ENCODE measurements around the gene PSMC3IP.

The PSMC3IP gene

DNA sequence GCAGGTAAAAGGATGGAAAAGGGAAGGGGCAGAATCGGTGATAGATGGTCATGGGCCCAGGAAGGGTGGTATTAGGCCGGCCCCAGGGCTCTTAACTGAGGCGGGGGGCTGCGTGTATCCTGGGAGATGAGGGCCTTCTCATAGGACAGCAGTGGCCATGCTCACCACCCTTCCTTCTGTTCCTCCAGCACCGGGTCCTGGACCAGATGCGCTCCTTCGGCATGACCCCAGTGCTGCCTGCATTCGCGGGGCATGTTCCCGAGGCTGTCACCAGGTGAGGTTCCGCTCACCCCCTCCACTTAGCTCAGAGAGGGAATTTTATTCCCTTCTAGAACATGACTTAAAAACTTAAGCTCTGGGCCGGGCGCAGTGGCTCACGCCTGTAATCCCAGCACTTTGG is 39.0 kb downstream of the PSMC3IP start:
- no peak for DNase-seq (ENCODE audit: low spot score)

DNA sequence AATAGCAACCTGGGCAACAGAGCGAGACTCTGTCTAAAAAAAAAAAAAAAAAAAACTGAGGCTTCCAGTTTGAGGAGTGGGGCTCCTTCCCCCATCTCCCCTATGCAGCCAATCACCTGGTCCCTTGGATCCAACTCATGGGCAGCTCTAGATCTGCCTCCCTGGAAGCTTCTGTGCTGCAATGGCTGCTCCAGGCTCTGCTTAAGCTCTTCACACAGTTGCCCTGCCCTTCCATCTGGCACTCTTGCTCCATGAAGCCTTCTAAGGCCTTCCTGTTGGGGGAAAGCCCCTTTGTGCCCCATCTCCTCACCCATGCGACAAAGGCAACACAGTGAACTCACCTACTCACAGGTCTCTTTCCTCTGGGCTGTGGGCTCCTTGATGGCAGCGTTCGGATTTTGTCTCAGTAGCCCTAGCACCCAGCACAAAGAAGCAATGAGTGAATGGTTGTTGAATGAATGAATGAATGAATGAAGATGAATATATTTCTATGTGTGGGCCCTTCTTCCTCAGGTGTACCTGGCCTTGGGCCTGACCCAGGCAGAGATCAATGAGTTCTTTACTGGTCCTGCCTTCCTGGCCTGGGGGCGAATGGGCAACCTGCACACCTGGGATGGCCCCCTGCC is 39.6 kb downstream of the PSMC3IP start:
- no peak for DNase-seq (ENCODE audit: low spot score)

DNA sequence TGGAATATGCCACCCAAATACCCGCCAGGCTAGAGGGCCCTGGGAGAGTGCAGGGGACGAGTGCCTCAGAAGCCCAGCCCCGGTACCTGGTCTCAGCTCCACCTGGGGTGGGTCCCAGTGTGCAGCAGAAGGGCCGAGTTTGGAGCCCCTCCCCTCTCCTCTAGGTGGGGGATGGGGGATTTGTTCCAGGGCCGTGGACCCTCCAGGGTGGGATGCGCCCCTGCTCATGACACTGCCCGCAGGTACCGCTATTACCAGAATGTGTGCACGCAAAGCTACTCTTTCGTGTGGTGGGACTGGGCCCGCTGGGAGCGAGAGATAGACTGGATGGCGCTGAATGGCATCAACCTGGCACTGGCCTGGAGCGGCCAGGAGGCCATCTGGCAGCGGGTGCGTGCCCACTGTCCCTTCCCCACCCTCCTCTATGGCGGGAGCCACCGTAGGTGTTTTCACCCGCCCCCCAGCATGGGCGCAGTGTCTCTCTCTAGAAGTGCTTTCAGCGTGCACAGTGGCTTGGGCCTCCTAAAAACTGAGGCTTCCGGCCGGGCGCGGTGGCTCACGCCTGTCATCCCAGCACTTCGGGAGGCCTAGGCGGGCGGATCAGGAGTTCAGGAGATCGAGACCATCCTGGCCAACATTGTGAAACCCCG is 40.2 kb downstream of the PSMC3IP start:
- no peak for DNase-seq (ENCODE audit: low spot score)

DNA sequence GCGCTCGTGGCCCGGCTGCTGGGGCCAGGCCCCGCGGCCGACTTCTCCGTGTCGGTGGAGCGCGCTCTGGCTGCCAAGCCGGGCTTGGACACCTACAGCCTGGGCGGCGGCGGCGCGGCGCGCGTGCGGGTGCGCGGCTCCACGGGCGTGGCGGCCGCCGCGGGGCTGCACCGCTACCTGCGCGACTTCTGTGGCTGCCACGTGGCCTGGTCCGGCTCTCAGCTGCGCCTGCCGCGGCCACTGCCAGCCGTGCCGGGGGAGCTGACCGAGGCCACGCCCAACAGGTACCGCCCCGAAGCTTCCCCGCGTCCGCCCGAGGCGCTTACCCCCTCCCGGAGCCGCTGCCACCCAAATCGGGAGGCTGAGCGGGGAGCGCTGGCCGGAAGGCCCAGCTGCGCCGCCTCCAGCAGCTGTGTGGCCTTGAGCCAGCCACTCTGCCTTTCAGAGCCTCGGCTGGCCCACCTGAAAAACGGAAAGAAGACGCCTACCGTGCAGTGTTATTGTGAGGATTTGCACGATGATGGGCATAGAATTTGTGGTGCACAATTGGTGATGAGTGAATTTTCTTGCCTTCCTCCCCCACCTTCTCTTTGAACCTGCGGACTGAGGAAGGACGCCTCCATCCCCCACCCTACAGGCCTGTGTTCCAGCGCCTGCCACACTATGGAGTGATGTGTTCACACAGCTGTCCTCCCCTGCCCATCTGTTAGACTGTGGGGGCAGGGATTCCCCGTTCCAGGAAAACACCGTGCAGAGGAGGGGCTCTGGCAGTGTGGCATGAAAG is 41.0 kb downstream of the PSMC3IP start:
- DNase-seq (ENCODE audit: low spot score), result peak; percentile 87

DNA sequence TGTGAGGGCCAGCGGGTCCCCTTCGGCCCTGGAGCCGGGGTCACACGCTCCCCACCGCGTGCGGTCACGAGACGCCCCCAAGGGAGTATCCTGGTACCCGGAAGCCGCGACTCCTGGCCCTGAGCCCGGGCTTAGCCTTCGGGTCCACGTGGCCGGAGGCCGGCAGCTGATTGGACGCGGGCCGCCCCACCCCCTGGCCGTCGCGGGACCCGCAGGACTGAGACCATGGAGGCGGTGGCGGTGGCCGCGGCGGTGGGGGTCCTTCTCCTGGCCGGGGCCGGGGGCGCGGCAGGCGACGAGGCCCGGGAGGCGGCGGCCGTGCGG is 41.5 kb downstream of the PSMC3IP start, which contains the start of gene NAGLU:
Gene NAGLU, plus strand, starts transcription at position 194 of the 324 bp plus-strand sequence. Its CDS starts 32 bp downstream, at position 226.
- peak; percentile 99 for DNase-seq (ENCODE audit: low spot score)

DNA sequence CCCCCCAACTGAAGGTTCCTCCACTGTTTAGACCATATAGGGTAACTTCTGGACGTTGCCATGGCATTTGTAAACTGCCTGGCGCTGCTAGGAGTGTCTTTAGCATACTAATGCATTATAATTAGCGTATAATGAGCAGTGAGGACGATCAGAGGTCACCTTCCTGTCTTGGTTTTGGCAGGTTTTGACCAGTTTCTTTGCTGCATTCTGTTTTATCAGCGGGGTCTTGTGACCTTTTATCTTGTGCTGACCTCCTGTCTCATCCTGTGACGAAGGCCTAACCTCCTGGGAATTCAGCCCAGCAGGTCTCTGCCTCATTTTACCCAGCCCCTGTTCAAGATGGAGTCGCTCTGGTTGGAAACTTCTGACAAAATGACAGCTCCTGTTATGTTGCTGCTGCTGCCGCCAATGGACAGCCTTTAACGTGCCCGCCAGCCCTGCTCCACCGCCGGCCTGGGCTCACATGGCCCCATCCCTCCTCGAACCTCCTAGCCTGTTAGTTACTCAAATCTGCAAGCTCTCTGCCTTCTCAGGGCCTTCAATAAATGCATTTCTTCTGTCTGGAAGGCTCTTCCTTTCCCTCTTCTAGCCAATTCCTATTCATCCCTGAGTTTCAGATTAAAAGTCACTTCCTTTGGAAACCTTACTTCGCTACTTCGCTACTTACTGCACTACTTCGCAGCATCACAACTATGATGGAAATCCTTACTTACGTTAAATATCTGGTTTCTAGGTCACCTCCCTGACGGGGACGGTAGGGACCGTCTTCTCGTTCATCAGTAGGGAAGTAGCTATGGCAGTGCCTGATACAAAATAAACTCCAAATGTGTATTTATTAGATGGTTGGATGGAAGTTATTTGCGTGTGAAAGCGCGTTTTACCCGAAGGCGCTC is 42.1 kb downstream of the PSMC3IP start:
- DNase-seq (ENCODE audit: low spot score), result no peak

DNA sequence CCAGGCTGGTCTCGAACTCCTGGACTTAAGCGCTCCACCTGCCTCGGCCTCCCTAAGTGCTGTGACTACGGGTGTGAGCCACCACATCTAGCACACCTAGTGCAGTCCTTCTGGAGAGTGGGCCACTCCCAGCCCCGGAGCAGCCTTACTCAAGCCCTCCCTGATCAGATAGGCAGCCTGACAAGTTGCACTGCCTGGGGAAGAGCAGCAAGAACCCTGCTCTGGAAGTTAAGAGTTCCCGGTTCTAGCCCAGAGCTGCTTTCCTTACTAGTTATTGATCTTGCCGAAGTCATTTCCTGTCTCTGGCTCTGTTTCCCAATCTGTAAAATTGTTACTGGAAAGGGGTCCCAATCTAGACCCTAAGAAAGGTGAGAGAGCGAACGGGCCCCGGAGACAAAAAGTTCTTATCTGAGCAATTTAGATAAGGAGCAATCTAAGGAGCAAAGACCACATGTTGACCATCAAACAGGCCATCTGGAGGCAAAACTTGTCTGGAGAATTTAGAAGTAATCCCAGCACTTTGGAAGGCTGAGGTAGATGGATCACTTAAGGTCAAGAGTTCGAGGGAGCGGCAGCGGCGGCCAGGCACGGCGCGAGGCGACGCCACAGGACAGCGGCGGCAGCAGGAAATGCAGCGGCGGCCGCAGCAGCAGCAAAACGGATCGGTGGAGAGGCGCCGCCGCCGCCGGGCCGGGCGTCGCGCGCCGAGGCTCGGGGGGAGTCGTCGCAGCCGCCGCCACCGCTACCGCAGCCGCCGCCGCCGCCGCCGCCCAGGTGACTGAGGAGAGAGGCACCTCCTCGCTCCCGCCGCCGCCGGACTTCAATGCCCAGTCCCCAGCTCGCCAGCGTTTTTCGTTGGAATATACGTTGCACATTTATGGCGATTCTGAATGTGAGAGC is 45.8 kb downstream of the PSMC3IP start:
- peak; percentile 52 for DNase-seq (ENCODE audit: low spot score)

DNA sequence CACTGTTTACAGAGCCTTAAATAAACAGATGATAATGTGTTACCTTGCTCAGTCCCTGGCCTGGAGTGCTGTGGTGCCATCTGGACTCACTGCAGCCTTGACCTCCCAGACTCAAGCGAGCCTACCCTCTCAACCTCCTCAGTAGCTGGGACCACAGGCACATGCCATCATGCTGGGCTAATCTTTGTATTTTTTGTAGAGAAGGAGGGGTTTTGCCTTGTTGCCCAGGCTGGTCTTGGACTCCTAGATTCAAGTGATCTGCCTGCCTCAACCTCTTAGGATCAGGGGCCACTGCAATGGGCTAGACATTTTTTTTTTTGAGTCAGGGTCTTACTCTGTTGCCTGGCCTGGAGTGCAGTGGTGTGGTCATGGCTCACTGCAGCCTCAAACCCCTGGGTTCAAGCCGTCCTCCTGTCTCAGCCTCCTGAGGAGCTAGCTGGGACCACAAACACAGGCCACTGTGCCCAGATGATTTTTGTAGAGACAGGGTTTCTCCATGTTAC is 46.5 kb downstream of the PSMC3IP start:
- no peak for DNase-seq (ENCODE audit: low spot score)

DNA sequence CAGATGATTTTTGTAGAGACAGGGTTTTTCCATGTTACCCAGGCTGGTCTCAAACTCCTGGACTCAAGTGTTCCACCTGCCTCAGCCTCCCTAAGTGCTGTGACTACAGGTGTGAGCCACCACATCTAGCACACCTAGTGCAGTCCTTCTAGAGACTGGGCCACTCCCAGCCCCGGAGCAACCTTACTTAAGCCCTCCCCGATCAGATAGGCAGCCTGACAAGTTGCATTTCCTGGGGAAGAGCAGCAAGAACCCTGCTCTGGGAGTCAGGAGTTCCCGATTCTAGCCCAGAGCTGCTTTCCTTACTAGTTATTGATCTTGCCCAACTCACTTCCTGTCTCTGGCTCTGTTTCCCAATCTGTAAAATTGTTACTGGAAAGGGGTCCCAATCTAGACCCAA is 48.5 kb downstream of the PSMC3IP start:
- DNase-seq (ENCODE audit: low spot score), result no peak

DNA sequence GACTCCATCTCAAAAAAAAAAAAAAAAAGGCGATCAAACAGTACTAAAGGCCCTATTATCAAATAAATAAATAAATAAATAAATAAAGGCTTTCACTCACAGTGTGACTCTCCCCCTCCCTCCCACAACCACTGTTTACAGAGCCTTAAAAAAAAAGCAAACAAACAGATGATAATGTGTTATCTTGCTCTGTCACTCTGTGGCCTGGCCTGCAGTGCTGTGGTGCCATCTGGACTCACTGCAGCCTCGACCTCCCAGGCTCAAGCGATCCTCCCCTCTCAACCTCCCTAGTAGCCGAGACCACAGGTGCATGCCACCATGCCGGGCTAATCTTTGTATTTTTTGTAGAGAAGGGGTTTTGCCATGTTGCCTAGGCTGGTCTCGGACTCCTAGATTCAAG is 49.6 kb downstream of the PSMC3IP start:
- no peak for DNase-seq (ENCODE audit: low spot score)

DNA sequence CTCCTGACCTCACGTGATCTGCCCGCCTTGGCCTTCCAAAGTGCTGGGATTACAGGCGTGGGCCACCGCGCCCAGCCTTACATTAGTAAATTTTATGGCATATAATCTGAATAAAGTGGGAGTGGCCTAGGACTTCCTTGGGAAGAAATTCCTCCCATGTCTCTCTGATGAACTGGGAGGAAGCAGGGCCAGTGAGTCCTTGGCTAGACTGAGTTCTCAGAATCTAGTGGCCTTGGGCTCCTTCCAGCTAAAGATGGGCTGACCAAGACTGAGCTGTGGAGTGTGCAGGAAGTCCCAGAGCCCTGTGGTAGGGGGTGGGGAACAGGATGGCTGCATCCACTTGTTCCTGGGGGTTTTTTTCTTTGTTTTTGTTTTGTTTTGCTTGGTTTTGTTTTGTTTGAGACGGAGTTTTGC is 51.5 kb downstream of the PSMC3IP start:
- no peak for DNase-seq (ENCODE audit: low spot score)

DNA sequence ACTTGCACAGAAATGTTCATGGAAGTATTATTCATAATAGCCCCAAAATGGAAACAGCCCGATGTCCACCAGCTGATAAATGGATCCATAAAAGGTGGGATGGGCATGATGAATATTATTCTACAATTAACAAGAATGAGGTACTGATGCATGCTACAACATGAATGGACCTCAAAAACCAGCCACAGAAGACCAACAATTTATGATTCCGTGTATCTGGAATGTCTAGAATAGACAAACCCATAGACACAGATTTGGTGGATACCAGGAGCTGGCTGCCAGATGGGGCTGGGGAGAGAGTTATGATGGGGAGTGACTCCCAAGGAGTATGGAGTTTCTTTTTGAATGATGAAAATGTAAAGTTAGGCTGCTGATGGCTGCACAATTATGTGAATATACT is 52.3 kb downstream of the PSMC3IP start:
- no peak for DNase-seq (ENCODE audit: low spot score)

DNA sequence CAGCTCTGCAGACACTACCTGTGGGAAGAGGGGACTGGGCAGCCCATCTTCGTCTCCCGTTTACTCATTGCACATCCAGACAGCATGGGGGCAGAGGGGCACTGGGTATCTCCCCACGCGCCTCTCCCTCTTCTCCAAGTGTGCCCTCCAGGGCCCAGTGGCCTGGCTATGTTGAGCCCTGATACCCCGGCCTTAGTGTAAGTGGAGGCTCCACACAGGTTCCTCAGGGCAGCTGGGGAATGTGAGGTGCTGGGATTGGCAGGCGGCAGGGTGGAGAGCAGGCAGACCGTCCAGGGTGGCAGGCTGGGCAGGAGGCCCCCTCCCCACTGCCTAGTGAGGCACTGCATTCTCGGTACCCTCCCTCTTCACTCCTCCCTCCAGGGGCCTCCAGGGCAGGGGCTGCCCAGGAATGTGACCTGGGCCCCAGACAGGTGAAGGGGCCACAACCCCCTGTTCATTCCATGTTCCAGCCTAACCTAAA is 54.7 kb downstream of the PSMC3IP start:
- no peak for DNase-seq (ENCODE audit: low spot score)
